HG02870 (cell line): ENCODE measurements around the gene OOEP.
"Not testable (repeated sequence)": the region's sequence is repeated elsewhere in the genome, so short reads cannot be mapped to it uniquely, and the experiment has no call there.

Experiments
- ATAC-seq: cut with Tn5 transposase; IDR thresholded peaks from one replicate; pipeline ENCODE4 v1.9.1; 2021; ENCODE audit warnings: mild to moderate bottlenecking, moderate library complexity; ENCODE audit not compliant: unreplicated experiment

OOEP gene

DNA sequence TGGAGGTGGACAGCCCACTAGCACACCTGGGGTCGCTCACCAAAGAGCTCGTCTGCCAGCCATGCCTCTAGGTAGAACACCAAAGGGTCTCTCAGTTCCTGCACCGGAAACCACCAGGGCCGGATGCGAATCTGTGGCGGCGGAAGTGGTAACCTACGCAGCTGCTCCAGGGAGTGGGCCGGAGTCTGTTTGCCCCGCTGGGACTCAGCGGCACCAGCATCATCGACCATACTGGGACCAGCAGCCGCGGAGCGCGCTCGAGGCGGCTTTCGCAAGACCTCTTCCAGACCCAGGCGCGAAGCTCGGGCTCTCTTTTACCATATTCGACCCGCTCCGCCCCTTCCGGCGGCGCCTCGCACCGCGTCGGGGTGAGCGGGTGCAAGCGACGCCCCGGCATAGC is at the start of gene OOEP:
OOEP (minus strand) TSS at position 335 of the 400 bp plus-strand sequence; CDS start at position 230, 105 bp downstream.
- no peak for ATAC-seq

GRCh38 chr6:73418081-73418741 is 48.5 kb upstream of the OOEP start:
- ATAC-seq, result no peak

- ATAC-seq, result no peak
These were observed 43.4 kb upstream of the OOEP start for GRCh38 chr6:73413102-73413501.

DNA sequence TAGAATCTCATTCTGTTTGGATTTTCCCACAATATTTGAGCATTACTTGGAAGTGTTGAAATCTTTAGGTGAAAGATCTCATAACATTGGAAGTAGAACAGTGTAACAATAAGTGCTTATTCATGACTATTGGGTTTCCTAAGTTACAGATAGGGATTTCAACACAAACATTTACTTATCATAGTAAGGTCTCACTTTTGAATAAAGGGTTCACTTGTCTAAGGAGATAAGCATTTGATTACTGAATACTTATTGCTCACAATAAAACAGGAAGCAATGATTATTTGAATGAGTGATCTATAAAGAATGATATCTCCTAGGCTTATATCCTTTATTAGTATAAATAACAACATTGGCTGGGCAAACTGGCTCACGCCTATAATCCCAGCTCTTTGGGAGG is 39.7 kb upstream of the OOEP start:
- ATAC-seq, result no peak

- ATAC-seq, result peak; percentile 74
These were observed 31.0 kb upstream of the OOEP start for GRCh38 chr6:73400656-73401055.

GRCh38 chr6:73395875-73396274 is 26.2 kb upstream of the OOEP start:
- ATAC-seq, result no peak

DNA sequence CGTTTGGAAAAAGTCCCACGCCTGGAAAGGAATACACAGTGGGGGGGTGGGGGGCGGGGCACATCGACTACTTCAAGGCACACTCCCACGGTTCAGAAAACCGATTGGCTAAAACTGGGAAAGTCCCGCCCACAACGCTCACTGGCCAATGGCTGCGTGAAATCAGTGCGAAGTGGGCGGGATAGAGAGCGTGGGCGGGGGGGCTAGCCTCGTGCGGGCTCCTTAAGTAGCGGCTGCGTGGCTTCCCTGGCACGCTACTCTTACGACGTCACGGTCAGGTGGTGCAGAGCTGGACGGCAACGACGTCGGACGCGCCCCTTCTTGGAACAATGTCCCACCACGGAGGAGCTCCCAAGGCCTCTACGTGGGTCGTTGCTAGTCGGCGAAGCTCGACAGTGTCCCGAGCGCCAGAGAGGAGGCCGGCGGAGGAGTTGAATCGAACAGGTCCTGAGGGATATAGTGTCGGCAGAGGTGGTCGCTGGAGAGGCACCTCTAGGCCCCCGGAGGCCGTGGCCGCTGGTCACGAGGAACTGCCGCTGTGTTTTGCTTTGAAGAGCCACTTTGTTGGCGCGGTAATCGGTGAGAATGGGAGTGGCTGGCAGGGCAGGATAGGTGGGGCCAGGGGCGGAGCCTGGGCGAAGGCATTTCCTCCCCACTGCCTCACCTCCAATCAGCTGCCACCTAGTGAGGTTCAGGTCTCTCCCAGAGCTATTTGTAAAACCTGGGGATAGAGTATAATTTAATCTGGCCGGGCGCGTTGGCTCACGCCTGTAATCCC is 25.1 kb upstream of the OOEP start, which contains the start of gene DDX43:
DDX43 (plus strand) TSS at position 252 of the 778 bp plus-strand sequence; CDS start at position 330, 78 bp downstream.
- no peak for ATAC-seq

GRCh38 chr6:73393278-73393677 is 23.6 kb upstream of the OOEP start:
- ATAC-seq, result no peak

DNA sequence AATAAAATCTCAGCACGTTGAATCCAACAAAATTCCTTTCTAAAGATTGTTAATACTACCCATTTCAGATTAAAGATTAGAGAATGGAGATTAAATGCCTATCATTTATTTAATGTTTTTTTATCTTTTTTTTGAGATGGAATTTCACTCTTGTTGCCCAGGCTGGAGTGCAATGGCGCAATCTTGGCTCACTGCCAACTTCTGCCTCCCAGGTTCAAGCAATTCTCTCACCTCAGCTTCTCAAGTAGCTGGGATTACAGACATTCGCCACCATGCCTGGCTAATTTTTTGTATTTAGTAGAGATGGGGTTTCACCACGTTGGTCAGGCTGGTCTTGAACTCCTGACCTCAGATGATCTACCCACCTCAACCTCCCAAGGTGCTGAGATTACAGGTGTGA is 22.5 kb upstream of the OOEP start:
- ATAC-seq, result not testable (repeated sequence)

DNA sequence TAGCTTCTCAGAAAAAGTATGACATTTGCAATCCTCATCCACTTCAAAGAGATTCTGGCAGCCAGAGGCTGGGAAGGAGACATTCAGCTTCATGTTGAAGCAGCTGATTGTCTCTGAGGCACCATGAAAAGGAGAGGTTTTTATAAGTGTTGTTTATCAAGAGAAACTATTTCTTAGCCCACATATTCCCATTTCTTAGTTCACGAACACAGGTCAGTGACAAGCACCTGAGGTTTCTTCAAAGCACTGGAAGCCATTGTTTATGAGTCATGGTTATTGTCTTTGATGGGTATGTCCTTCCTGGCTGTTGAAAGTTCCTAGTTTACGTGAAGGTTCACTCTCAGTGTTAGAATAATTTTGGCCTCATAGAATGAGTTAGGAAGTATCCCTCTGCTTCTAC is 22.0 kb upstream of the OOEP start:
- ATAC-seq, result no peak

DNA sequence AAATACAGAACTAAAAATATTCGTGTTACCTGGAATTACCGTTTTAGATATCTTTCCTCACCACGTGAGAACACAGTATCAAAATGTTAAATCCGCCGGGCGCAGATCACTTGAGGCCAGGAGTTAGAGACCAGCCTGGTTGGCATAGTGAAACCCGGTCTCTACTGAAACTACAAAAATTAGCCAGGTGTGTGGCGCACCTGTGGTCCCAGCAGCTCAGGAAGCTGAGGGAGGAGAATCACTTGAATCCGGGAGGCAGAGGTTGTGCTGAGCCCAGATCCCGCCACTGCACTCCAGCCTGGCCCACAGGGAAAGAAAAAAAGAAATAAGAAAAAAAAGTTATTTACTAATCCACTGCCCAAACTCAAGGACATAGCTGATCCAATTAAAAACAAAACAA is 20.2 kb upstream of the OOEP start:
- no peak for ATAC-seq

- ATAC-seq, result peak; percentile 75
These were observed 19.3 kb upstream of the OOEP start for GRCh38 chr6:73388800-73389512.

GRCh38 chr6:73388433-73388799 is 18.7 kb upstream of the OOEP start:
- ATAC-seq, result peak; percentile 3

- no peak for ATAC-seq
These were observed 12.9 kb upstream of the OOEP start for GRCh38 chr6:73382462-73383113.

- not testable (repeated sequence) for ATAC-seq
These were observed 11.8 kb upstream of the OOEP start for GRCh38 chr6:73381531-73381930.

- ATAC-seq, result no peak
These were observed 7.5 kb upstream of the OOEP start for GRCh38 chr6:73377225-73377624.

DNA sequence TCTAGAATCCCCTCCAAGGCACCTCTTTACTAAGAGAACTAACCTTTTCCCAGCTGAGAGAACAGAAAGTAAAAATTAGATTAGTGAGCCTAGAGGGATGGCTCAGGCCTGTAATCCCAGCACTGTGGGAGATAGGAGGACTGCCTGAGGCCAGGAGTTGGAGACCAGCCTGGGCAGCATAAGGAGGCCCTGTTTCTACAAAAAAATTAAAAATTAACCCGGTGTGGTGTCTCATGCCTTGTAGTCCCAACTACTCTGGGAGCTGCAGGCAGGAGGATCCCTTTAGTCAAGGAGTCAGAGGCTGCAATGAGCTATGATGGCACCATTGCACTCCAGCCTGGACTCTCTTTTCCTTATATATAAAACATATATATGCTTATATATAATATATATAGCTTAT is 5.5 kb upstream of the OOEP start:
- no peak for ATAC-seq

GRCh38 chr6:73372516-73372915 is 2.8 kb upstream of the OOEP start:
- no peak for ATAC-seq

DNA sequence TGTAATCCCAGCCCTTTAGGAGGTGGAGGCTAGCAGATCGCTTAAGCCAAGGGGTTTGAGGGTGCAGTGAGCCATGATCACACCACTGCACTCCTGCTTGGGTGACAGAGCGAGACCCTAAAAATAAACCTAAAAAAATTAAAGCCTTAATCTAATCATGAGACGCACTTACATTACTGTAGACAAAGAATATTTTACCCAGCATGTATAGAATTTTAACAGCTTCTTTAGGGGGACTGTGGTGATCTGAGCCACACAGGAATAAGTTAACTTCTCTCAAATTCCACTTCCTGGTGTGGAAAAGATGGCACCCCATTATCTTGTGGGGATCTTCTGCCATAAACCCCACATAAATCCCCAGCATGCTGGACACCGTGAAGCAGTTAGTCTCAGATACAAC is 2.3 kb upstream of the OOEP start:
- ATAC-seq, result no peak

GRCh38 chr6:73369157-73369556 is 540 bp downstream of the OOEP start:
- ATAC-seq, result no peak

DNA sequence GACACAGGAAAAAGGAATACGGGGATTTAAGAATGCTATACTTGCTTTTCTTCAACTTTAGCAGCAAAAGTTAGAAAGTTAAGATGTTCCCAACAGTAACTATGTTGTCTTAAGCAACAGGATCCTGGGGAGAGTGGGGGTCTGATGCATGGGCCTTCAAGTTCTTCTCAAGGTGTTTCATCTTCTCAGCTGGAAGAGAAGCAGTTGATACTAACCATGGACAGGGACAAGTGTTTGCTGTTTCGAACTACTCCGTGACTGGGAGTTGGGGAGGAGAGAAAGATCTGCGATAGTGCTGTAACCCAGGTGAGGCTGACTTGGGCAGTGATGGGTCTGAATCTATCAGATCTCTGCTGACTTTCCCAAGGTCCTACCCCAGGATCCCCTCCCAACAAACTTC is 1.0 kb downstream of the OOEP start:
- ATAC-seq, result no peak
